A673 (cell line): ENCODE results near the gene CHST9.

Experiments
- CTCF ChIP-seq: fragments of 300-800, 200-600 bp; sonication (generic); conservative IDR thresholded peaks from 2 replicates; pipeline ENCODE4 v1.5.1; 2017; ENCODE audit warnings: low read depth, mild to moderate bottlenecking, antibody characterized with exemption, low read length, moderate library complexity, mixed read lengths
- EZH2 ChIP-seq: fragments of 200-600 bp; sonication (generic); IDR thresholded peaks from 2 replicates; pipeline ENCODE4 v1.6.1; 2017; ENCODE audit warnings: borderline replicate concordance, low read depth, mild to moderate bottlenecking, mixed read lengths, antibody characterized with exemption, low read length; ENCODE audit not compliant: poor library complexity, severe bottlenecking

- TF ChIP-seq CTCF (no peak), EZH2 (no peak)
Measured at GRCh38 chr18:26956863-26957262, 228.2 kb downstream of the CHST9 start.
